ENCODE results near the gene UPF1. TPM values are rescaled to one million over a fixed set of nuclear protein-coding genes. Genes with fewer than 3 reads are reported as not detected.

UPF1 gene
- total and polyA plus RNA-seq, 10 donors, result 31.2 to 161 (median 84.4) TPM

- Histone ChIP-seq H3K9me3 (peaks cover 0 to 6% (median 0%) of the 10 kb centered on the region in 8 donors), H3K4me3 (no peak overlapping the region), H3K27me3 (replicated peaks in 1 of 7) (peaks cover 0 to 7% (median 0%) of the 10 kb centered on the region in 7 donors), H3K27ac (no peak overlapping the region), H3K4me1 (peaks cover 0 to 6% (median 3%) of the 10 kb centered on the region in 6 donors), H3K36me3 (no peaks in the 10 kb centered on the region)
- TF ChIP-seq POLR2AphosphoS5 (IDR thresholded peaks at IDR 0.05) (no peak), POLR2A (IDR thresholded peaks at IDR 0.05) (no peak), CTCF (IDR thresholded peaks at IDR 0.05 in 8 of 11, conservative IDR thresholded peaks at IDR 0.05 in 3 of 11) (no peak)
- intact Hi-C loops (cut with DNase I; ENCODE audit: low total_unique reads), result no loop called here
- no peak for DNase-seq
- WGBS, 5 donors, result 83 to 91% (median 87%) methylated on average over 5 of the region's 5 CpGs
Measured at GRCh38 chr19:18875726-18876125, 44.0 kb downstream of the UPF1 start.

- 93 to 97% (median 94%) methylated on average over 7 of the region's 7 CpGs for WGBS, 5 donors
- Histone ChIP-seq H3K4me3 (no peak overlapping the region), H3K9me3 (peaks cover 0 to 6% (median 0%) of the 10 kb centered on the region in 8 donors), H3K27ac (no peak overlapping the region), H3K4me1 (no peaks in the 10 kb centered on the region), H3K27me3 (replicated peaks in 1 of 7) (no peaks in the 10 kb centered on the region), H3K36me3 (no peaks in the 10 kb centered on the region)
- intact Hi-C loops (cut with DNase I; ENCODE audit: low total_unique reads), result no loop called here
- DNase-seq, result no peak
- TF ChIP-seq CTCF (IDR thresholded peaks at IDR 0.05 in 8 of 11, conservative IDR thresholded peaks at IDR 0.05 in 3 of 11) (no peak), POLR2A (IDR thresholded peaks at IDR 0.05) (no peak), POLR2AphosphoS5 (IDR thresholded peaks at IDR 0.05) (no peak)
Measured at GRCh38 chr19:18876865-18877264, 45.1 kb downstream of the UPF1 start.

- no peaks in the 10 kb centered on the region for H3K4me1 ChIP-seq
- intact Hi-C loops (cut with DNase I; ENCODE audit: low total_unique reads), result no loop called here
- TF ChIP-seq POLR2AphosphoS5 (IDR thresholded peaks at IDR 0.05) (peak in 1 of 3 donors; percentile 5), CTCF (IDR thresholded peaks at IDR 0.05 in 8 of 11, conservative IDR thresholded peaks at IDR 0.05 in 3 of 11) (no peak)
- peak; percentile 59 for DNase-seq
- no peak overlapping the region for H3K27ac ChIP-seq
- whole genome bisulfite sequencing, 5 donors, result 91 to 95% (median 93%) methylated on average over 19 to 25 of the region's 25 CpGs
- no peaks in the 10 kb centered on the region for H3K27me3 ChIP-seq (replicated peaks in 1 of 7)
- H3K9me3 ChIP-seq, result peaks cover 0 to 6% (median 0%) of the 10 kb centered on the region in 8 donors
- H3K36me3 ChIP-seq, result no peaks in the 10 kb centered on the region
- no peak overlapping the region for H3K4me3 ChIP-seq
Measured at GRCh38 chr19:18878058-18878797, 46.5 kb downstream of the UPF1 start.

GRCh38 chr19:18878858-18879578 lies 47.3 kb downstream of the UPF1 start:
- intact Hi-C loops (cut with DNase I; ENCODE audit: low total_unique reads), result no loop called here
- H3K9me3 ChIP-seq, result peaks cover 0 to 6% (median 0%) of the 10 kb centered on the region in 8 donors
- no peaks in the 10 kb centered on the region for H3K27me3 ChIP-seq (replicated peaks in 1 of 7)
- no peaks in the 10 kb centered on the region for H3K36me3 ChIP-seq
- no peaks in the 10 kb centered on the region for H3K4me1 ChIP-seq
- H3K4me3 ChIP-seq, result no peak overlapping the region
- TF ChIP-seq CTCF (IDR thresholded peaks at IDR 0.05 in 8 of 11, conservative IDR thresholded peaks at IDR 0.05 in 3 of 11), result no peak
- TF ChIP-seq POLR2AphosphoS5 (IDR thresholded peaks at IDR 0.05), result no peak
- no peak for TF ChIP-seq POLR2A (IDR thresholded peaks at IDR 0.05)
- WGBS, 5 donors, result 86 to 93% (median 91%) methylated on average over 28 to 34 of the region's 34 CpGs
- no peak overlapping the region for H3K27ac ChIP-seq
- peak; percentile 52 for DNase-seq

Data from spleen (tissue), 11 donors.